ENCODE measurements around the gene ZHX3. TPM values are rescaled to one million over a fixed set of nuclear protein-coding genes. Genes with fewer than 3 reads are reported as not detected.

The ZHX3 gene
- polyA plus RNA-seq, 3 donors: 0.58 to 3.2 (median 1.1) TPM

DNA sequence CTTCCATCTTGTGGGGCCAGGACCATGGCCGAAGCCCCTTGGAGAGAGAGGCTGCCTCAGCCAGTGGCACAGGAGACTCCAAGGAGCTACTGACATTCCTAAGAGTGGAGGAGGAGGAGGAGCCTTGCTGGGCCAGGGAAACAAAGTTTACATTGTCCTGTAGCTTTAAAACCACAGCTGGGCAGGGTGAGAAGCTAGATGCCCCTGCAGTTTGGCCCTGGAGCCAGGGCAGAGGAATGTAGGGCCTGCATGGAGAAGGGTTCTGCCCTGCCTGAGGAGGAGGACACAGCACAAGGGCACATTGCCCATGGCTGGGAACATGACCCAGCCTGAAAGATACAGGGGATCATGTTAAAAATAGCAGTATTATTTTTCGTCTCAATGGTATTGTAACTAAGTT lies 142.7 kb downstream of the ZHX3 start:
- Histone ChIP-seq H3K4me1 (ENCODE audit: control insufficient read depth in 1 of 2, insufficient read depth in 2 of 2, low read length in 2 of 2) (no peaks in the 10 kb centered on the region), H3K4me2 (replicated peaks; ENCODE audit: extremely low read depth, low read length, poor library complexity, severe bottlenecking) (no peak overlapping the region), H3K9me3 (replicated peaks in 1 of 2; ENCODE audit: control insufficient read depth in 1 of 2, insufficient read depth in 1 of 2, low read length in 2 of 2) (no peaks in the 10 kb centered on the region), H4K20me1 (ENCODE audit: insufficient read depth, low read length) (no peaks in the 10 kb centered on the region), H3K9ac (ENCODE audit: insufficient read depth, low read length, poor library complexity, severe bottlenecking) (no peak overlapping the region), H3K27me3 (ENCODE audit: control insufficient read depth in 2 of 2, insufficient read depth in 2 of 2, low read length in 2 of 2) (peaks cover 0 to 1% of the 10 kb centered on the region in 2 donors), H3K27ac (ENCODE audit: low read depth in 1 of 2, low read length in 2 of 2) (no peak overlapping the region), H3K36me3 (replicated peaks in 1 of 2; ENCODE audit: control insufficient read depth in 1 of 2, insufficient read depth in 2 of 2, low read length in 2 of 2) (no peaks in the 10 kb centered on the region), H2AFZ (ENCODE audit: insufficient read depth, low read depth, low read length, poor library complexity, severe bottlenecking) (no peak overlapping the region), H3K4me3 (replicated peaks in 1 of 3; ENCODE audit: low read depth in 2 of 3, low read length in 3 of 3) (no peak overlapping the region), H3K79me2 (ENCODE audit: insufficient read depth, low read length) (no peaks in the 10 kb centered on the region)
- Mint-ChIP-seq H3K4me3 (no peak overlapping the region), H3K27me3 (ENCODE audit: low read depth in 3 of 3) (peaks cover 13 to 37% (median 16%) of the 10 kb centered on the region in 3 donors), H3K36me3 (peaks cover 3 to 22% of the 10 kb centered on the region in 2 donors), H3K27ac (no peak overlapping the region), H3K4me1 (no peaks in the 10 kb centered on the region), H3K9me3 (peaks cover 0 to 1% (median 0%) of the 10 kb centered on the region in 7 donors)
- no CpG with 5 or more reads among the region's 2 CpGs for WGBS (ENCODE audit: insufficient coverage)
- no peak for DNase-seq
- TF ChIP-seq, protein P1, sequence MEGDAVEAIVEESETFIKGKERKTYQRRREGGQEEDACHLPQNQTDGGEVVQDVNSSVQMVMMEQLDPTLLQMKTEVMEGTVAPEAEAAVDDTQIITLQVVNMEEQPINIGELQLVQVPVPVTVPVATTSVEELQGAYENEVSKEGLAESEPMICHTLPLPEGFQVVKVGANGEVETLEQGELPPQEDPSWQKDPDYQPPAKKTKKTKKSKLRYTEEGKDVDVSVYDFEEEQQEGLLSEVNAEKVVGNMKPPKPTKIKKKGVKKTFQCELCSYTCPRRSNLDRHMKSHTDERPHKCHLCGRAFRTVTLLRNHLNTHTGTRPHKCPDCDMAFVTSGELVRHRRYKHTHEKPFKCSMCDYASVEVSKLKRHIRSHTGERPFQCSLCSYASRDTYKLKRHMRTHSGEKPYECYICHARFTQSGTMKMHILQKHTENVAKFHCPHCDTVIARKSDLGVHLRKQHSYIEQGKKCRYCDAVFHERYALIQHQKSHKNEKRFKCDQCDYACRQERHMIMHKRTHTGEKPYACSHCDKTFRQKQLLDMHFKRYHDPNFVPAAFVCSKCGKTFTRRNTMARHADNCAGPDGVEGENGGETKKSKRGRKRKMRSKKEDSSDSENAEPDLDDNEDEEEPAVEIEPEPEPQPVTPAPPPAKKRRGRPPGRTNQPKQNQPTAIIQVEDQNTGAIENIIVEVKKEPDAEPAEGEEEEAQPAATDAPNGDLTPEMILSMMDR (IDR thresholded peaks at IDR 0.05): no peak
- intact Hi-C loops (cut with micrococcal nuclease): loop anchor here in 1 of 2 donors (10.0 kb wide), 1 partner anchor 50 kb away; no protein-coding TSS in a partner anchor

DNA sequence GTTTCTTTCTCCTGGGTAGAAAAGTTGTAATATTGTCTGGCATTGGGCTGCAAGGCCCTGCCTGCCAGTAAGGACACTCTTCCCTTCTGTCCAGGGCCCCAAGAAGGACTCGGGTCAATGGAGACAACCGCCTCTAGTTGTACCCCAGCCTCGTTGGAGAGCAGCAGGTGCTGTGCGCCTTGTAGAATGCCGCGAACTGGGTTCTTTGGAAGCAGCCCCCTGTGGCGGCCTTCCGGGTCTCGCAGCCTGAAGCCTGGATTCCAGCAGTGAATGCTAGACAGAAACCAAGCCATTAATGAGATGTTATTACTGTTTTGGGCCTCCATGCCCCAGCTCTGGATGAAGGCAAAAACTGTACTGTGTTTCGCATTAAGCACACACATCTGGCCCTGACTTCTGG lies 143.2 kb downstream of the ZHX3 start:
- no peaks in the 10 kb centered on the region for H3K4me1 ChIP-seq (ENCODE audit: control insufficient read depth in 1 of 2, insufficient read depth in 2 of 2, low read length in 2 of 2)
- Mint-ChIP-seq H3K4me3 (no peak overlapping the region), H3K36me3 (peaks cover 3 to 22% of the 10 kb centered on the region in 2 donors), H3K9me3 (peaks cover 0 to 1% (median 0%) of the 10 kb centered on the region in 7 donors), H3K4me1 (no peaks in the 10 kb centered on the region), H3K27me3 (ENCODE audit: low read depth in 3 of 3) (peaks cover 15 to 39% (median 16%) of the 10 kb centered on the region in 3 donors), H3K27ac (no peak overlapping the region)
- no peak overlapping the region for H2AFZ ChIP-seq (ENCODE audit: insufficient read depth, low read depth, low read length, poor library complexity, severe bottlenecking)
- H3K27me3 ChIP-seq (ENCODE audit: control insufficient read depth in 2 of 2, insufficient read depth in 2 of 2, low read length in 2 of 2): peaks cover 0 to 4% of the 10 kb centered on the region in 2 donors
- no peaks in the 10 kb centered on the region for H4K20me1 ChIP-seq (ENCODE audit: insufficient read depth, low read length)
- no peak overlapping the region for H3K27ac ChIP-seq (ENCODE audit: low read depth in 1 of 2, low read length in 2 of 2)
- no peaks in the 10 kb centered on the region for H3K79me2 ChIP-seq (ENCODE audit: insufficient read depth, low read length)
- DNase-seq: no peak
- no peak overlapping the region for H3K9ac ChIP-seq (ENCODE audit: insufficient read depth, low read length, poor library complexity, severe bottlenecking)
- intact Hi-C loops (cut with micrococcal nuclease): loop anchor here in 1 of 2 donors (10.0 kb wide), 1 partner anchor 50 kb away; no protein-coding TSS in a partner anchor
- H3K4me2 ChIP-seq (replicated peaks; ENCODE audit: extremely low read depth, low read length, poor library complexity, severe bottlenecking): no peak overlapping the region
- no peaks in the 10 kb centered on the region for H3K9me3 ChIP-seq (replicated peaks in 1 of 2; ENCODE audit: control insufficient read depth in 1 of 2, insufficient read depth in 1 of 2, low read length in 2 of 2)
- H3K36me3 ChIP-seq (replicated peaks in 1 of 2; ENCODE audit: control insufficient read depth in 1 of 2, insufficient read depth in 2 of 2, low read length in 2 of 2): no peaks in the 10 kb centered on the region
- H3K4me3 ChIP-seq (replicated peaks in 1 of 3; ENCODE audit: low read depth in 2 of 3, low read length in 3 of 3): no peak overlapping the region
- WGBS (ENCODE audit: insufficient coverage): 98% methylated on average over 9 of the region's 10 CpGs
- TF ChIP-seq, protein P1 (IDR thresholded peaks at IDR 0.05): no peak

Measured in CD14-positive monocyte (primary cell).